Measurements from ENCODE around the gene EID1.

EID1 gene

GRCh38 chr15:48871542-48871941 lies 6.4 kb upstream of the EID1 start:
- TF ChIP-seq ZNF624 (tag by site-specific recombination; IDR thresholded peaks at IDR 0.05) (no peak), HOXA7 (CRISPR knock-in tag; IDR thresholded peaks at IDR 0.05; ENCODE audit: borderline replicate concordance) (no peak), SETDB1 (IDR thresholded peaks at IDR 0.05; ENCODE audit: insufficient read length, low read length) (no peak), ZNF658 (tag by site-specific recombination; IDR thresholded peaks at IDR 0.05) (no peak), TRIM28 (IDR thresholded peaks at IDR 0.05; ENCODE audit: borderline replicate concordance, low read length) (no peak), REPIN1 (tag by site-specific recombination; IDR thresholded peaks at IDR 0.05; ENCODE audit: low read depth) (no peak), ZNF843 (tag by site-specific recombination; IDR thresholded peaks at IDR 0.05) (no peak), ZNF23 (tag by site-specific recombination; IDR thresholded peaks at IDR 0.05; ENCODE audit: borderline replicate concordance) (no peak), ZNF2 (tag by site-specific recombination; IDR thresholded peaks at IDR 0.05) (no peak), ZIC2 (tag by site-specific recombination; IDR thresholded peaks at IDR 0.05) (no peak), HOXD13 (CRISPR knock-in tag; IDR thresholded peaks at IDR 0.05; ENCODE audit: borderline replicate concordance) (no peak)
- ChIA-PET CTCF (interaction anchor here (0.7 to 3.3 kb wide), 5 partner anchors 10 to 365 kb away, joined by 3 to 16 read pairs (median 4); no protein-coding TSS in a partner anchor), POLR2A (no interaction called here)

GRCh38 chr15:48872632-48873031 lies 5.3 kb upstream of the EID1 start:
- Histone ChIP-seq H3K4me1 (ENCODE audit: control insufficient read depth, insufficient read depth, low read length) (peaks cover 8% of the 10 kb centered on the region; the same call in 1 of the 2 replicates), H3K27ac (ENCODE audit: extremely low read depth, low read depth, low read length) (no peak overlapping the region), H3K4me3 (ENCODE audit: low read depth, low read length) (no peak overlapping the region), H3K9me3 (ENCODE audit: control insufficient read depth, insufficient read depth, low read depth, low read length) (no peaks in the 10 kb centered on the region), H3K36me3 (ENCODE audit: control insufficient read depth in 2 of 2, insufficient read depth in 1 of 2, low read length in 2 of 2) (no peaks in the 10 kb centered on the region)
- TF ChIP-seq ZIC2 (tag by site-specific recombination; IDR thresholded peaks at IDR 0.05), result no peak
- no peak for TF ChIP-seq ZNF785 (tag by site-specific recombination; IDR thresholded peaks at IDR 0.05)
- TF ChIP-seq ZNF621 (tag by site-specific recombination; IDR thresholded peaks at IDR 0.05), result no peak
- TF ChIP-seq ZNF560 (tag by site-specific recombination; IDR thresholded peaks at IDR 0.05; ENCODE audit: borderline replicate concordance), result no peak
- TF ChIP-seq PRDM6 (tag by site-specific recombination; IDR thresholded peaks at IDR 0.05), result no peak
- no peak for TF ChIP-seq ZNF707 (tag by site-specific recombination; IDR thresholded peaks at IDR 0.05)
- TF ChIP-seq ZNF449 (tag by site-specific recombination; IDR thresholded peaks at IDR 0.05), result no peak
- TF ChIP-seq ZNF394 (tag by site-specific recombination; IDR thresholded peaks at IDR 0.05; ENCODE audit: borderline replicate concordance), result no peak
- TF ChIP-seq ZSCAN4 (tag by site-specific recombination; IDR thresholded peaks at IDR 0.05), result no peak
- TF ChIP-seq ZNF23 (tag by site-specific recombination; IDR thresholded peaks at IDR 0.05; ENCODE audit: borderline replicate concordance), result no peak
- TF ChIP-seq ZNF132 (tag by site-specific recombination; IDR thresholded peaks at IDR 0.05; ENCODE audit: borderline replicate concordance), result no peak
- TF ChIP-seq REPIN1 (tag by site-specific recombination; IDR thresholded peaks at IDR 0.05; ENCODE audit: low read depth), result no peak
- TF ChIP-seq ZNF830 (tag by site-specific recombination; IDR thresholded peaks at IDR 0.05; ENCODE audit: low read depth), result no peak
- TF ChIP-seq ZNF221 (tag by site-specific recombination; IDR thresholded peaks at IDR 0.05; ENCODE audit: borderline replicate concordance), result no peak
- no peak for TF ChIP-seq ZNF404 (tag by site-specific recombination; IDR thresholded peaks at IDR 0.05)
- no peak for TF ChIP-seq AEBP2 (tag by site-specific recombination; IDR thresholded peaks at IDR 0.05; ENCODE audit: borderline replicate concordance)
- no peak for TF ChIP-seq GLIS2 (tag by site-specific recombination; IDR thresholded peaks at IDR 0.05)
- POLR2A ChIA-PET, result no interaction called here
- CTCF ChIA-PET, result interaction anchor here (2.1 to 3.3 kb wide), 2 partner anchors 11 to 103 kb away, joined by 9 to 16 read pairs; no protein-coding TSS in a partner anchor

More at GRCh38 chr15:48871542-48871941, 6.4 kb upstream of the EID1 start:
- peaks cover 8% of the 10 kb centered on the region; the same call in 1 of the 2 replicates for H3K4me1 ChIP-seq (ENCODE audit: control insufficient read depth, insufficient read depth, low read length)
- H3K9me3 ChIP-seq (ENCODE audit: control insufficient read depth, insufficient read depth, low read depth, low read length), result no peaks in the 10 kb centered on the region
- no peaks in the 10 kb centered on the region for H3K36me3 ChIP-seq (ENCODE audit: control insufficient read depth in 2 of 2, insufficient read depth in 1 of 2, low read length in 2 of 2)
- no peak overlapping the region for H3K27ac ChIP-seq (ENCODE audit: extremely low read depth, low read depth, low read length)
- no peak overlapping the region for H3K4me3 ChIP-seq (ENCODE audit: low read depth, low read length)
